SIG-M5 treated with dmso at 0.1 percent for 504 hours (cell line): ENCODE measurements around the gene TRIM74.
A peak's percentile ranks its signal among the peaks of the same experiment; 100 is the strongest.
"Not testable (repeated sequence)": the region's sequence is repeated elsewhere in the genome, so short reads cannot be mapped to it uniquely, and the experiment has no call there.

ENCODE experiments used
- DNase-seq: peaks from one replicate; lab custom pipeline; 2025; ENCODE audit not compliant: unreplicated experiment; lab: John Stamatoyannopoulos, UW

The TRIM74 gene

DNA sequence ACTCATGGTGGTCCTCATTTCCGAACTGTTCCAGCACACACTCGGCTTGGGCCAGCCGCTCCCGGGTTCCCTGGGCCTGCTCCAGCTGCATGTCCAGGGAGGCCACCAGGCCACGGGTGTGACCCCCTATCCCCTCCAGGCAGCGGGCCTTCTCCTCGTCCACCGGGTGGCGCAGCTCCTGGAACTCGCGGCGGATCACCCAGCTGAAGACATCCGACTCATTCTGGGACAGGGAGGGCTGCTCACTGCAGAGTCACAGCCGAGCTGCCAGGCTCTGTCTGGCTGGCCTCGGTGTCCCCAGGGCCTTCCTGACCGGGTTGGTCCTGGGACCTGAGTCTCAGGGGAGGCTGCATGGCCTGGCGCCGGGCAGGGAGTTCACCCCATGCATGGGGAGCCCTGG is 9.2 kb downstream of the TRIM74 start:
- DNase-seq, result not testable (repeated sequence)

GRCh38 chr7:72954563-72955198 is 14.6 kb downstream of the TRIM74 start:
- DNase-seq, result not testable (repeated sequence)

DNA sequence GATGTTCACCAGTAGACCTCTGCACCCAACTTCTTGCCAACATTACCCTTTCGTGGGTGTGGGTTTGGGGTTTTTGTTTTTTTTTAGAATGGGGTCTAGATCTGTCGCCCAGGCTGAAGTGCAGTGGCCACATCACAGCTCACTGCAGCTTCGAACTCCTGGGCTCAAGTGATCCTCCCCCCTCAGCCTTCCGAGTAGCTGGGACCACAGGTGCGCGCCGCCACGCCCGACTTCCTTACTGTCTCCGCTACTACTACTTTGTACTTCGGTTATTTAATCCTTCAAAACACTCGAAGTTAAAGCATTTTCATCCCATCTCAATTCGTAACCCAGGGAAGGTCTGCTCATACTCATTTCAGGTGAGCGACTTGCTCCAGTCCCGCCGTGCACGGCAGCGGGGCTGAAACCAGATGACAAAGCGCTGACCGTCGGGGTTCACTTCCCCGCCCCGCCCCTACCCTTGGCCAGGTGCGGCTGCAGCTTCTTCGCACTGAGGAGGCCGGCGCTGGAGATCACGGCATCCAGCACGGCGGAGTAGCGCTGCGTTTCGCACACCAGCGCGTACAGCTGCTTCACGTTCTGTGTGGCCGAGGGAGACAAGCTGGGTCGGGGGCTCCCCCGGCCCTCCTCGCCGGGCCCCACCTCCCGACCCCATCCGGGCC is 15.2 kb downstream of the TRIM74 start:
- DNase-seq, result not testable (repeated sequence)

GRCh38 chr7:72950432-72950831 is 18.8 kb downstream of the TRIM74 start:
- DNase-seq, result not testable (repeated sequence)

- not testable (repeated sequence) for DNase-seq
Measured at GRCh38 chr7:72949686-72950085, 19.6 kb downstream of the TRIM74 start.

GRCh38 chr7:72949276-72949675 is 20.0 kb downstream of the TRIM74 start:
- not testable (repeated sequence) for DNase-seq

DNA sequence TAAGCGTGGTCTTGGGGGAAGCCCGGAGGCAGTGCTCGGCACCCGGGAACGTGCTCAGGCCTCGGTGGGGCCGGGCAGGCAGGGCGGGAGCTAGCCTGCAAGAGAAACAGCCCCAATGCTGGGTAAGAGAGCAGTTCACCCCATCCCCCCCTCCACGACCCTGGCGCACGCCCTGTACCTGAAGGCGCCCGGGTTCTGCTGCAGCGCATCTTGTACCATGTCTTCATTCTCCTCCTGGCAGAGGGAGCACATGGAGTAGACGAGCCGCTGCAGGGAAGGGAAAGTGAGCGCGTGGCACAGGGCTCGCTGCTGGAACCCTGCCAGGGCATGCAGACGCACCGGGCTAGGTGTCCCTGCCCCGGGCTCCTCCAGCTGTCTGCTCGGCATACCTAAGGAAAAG is 20.6 kb downstream of the TRIM74 start:
- DNase-seq, result not testable (repeated sequence)

DNA sequence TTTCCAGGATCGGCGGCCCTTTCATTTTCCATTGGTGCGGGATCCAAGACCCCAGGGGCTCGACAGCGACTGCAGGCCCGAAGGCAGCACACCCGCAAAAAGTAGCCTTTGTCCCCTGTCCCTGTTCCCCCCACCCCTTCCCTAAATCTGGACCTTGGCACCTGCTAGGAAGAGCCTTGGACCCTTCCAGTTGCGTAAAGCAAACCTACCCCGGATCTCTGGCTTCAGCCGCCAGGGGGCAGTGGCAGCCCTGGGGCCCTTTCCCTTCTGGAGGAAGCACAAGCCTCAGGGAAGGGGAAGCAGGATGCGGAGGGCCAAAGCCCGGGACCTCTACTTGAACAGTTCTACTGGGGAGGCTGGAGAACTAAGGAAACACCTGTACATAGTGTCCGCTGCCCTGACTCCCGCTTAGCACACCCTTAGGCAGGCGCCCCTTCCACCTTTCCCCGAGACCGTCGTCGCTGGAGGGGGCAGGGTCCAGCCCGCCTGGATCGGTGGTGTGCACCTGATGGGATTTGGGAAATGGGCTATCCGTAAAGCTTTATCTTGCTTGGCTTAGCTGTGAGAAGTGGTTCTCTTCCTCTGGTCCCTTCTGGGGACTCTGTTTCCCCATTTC is 23.0 kb downstream of the TRIM74 start:
- not testable (repeated sequence) for DNase-seq

- not testable (repeated sequence) for DNase-seq
Measured at GRCh38 chr7:72945597-72945996, 23.7 kb downstream of the TRIM74 start.

DNA sequence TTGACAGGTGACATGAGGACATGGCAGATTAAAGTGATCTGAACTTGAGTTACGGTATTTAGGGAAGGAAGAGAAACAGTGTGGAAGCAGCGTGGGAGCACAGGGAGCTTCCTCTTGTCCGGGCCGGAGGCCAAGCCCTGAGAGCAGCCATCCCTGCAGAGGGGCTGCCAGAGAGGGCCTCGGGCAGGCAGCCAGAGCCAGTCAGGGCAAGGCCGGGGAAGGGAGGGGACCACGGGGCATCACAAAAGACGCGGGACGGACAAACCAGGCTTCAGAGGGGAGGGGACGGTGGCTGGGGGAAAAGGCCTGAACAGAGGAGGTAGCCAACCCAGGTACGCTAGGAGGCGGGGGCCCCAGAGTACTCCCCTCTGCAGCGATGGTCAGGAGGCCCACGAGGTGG is 24.3 kb downstream of the TRIM74 start:
- DNase-seq, result not testable (repeated sequence)

GRCh38 chr7:72942956-72943355 is 26.3 kb downstream of the TRIM74 start:
- not testable (repeated sequence) for DNase-seq

- not testable (repeated sequence) for DNase-seq
Measured at GRCh38 chr7:72942022-72942705, 27.1 kb downstream of the TRIM74 start.

DNA sequence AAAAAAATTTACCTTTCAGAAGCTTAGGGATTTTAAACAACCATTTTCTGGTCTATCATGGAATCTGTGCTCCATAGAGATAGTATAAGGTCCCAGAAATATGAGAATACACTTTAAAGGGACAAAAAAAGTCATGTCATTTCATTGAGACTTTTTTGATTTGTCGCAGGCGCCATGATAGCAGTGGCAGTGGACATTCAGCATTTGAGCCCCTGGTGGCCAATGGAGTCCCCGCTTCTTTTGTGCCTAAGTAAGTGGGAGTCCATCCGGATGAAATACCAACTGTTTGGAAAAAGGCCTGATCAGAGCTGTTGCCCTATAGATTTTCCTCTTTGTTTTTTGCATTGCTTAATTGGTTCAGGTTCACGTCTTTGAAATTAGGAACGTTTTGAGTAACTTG is 41.0 kb downstream of the TRIM74 start:
- DNase-seq, result not testable (repeated sequence)

GRCh38 chr7:72927791-72928190 is 41.5 kb downstream of the TRIM74 start:
- not testable (repeated sequence) for DNase-seq

DNA sequence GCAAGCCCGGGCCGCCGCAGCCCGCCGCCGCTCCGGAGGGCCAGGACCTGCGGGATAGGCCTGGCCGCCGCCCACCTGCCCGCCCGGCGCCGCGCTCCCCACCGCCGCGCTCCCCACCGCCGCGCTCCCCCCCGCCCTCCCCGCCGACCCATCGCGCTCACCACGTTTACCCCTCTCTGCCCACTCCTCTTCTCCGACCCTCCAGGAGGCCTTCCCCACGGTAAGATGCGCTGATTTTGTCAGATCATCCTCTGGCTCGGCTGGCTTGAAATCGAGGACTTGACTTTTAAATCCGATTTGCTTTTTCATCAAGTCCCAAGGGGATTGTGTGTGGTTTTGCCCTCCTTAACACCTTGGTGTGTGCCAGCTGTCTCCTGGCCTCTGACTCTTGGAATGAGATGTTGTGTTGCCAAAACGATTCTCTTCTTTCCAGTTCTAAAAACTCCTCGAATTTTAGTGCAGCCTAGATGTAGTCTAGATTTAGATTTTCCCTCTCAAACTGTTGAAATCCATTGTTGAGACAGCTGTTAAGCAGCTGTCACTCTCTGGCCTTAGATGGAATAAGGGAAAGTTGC is 43.6 kb downstream of the TRIM74 start:
- DNase-seq, result no peak

GRCh38 chr7:72924733-72925545 is 44.3 kb downstream of the TRIM74 start, which contains the start of gene POM121:
Gene POM121, plus strand, starts transcription at chr7:72925095. Its CDS starts 27 bp downstream, at chr7:72925122.
- DNase-seq, result peak; percentile 72

GRCh38 chr7:72924386-72924732 is 44.9 kb downstream of the TRIM74 start:
- DNase-seq, result peak; percentile 60

GRCh38 chr7:72919256-72919775 is 50.0 kb downstream of the TRIM74 start:
- DNase-seq, result no peak

DNA sequence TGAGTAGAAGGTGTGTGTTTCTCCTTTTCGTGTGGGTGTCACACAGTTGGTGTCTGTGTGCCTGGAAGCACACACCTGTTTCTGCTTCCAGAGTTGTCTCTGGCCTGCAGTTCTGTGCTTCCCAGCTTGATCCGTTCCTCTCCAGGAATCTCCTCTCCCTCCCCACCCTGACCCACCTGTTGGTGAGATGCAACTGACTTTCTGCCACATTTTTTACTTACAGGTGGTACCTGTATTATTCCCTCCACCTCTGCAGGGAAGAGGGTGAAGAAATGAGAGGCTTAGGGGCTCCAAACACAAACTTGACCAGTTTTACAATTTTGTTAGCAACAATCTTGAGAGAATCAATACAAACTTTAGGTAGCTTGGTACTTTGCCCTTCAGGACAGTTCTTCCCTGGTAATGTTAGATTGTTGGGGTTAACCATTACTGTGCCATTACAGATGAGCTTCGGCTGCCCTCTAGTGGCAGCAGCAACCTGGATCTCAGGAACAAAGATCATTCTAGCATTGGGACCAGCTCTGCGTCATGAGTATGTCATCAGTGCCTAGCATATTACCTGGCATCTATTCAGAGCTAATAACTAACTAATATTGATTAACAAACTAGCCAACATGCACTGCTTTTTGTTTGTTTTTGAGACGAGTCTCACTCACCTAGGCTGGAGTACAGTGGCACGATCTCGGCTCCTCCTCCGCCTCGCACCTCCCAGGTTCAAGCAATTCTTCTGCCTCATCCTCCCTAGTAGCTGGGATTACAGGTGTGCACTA is 54.3 kb downstream of the TRIM74 start:
- DNase-seq, result peak; percentile 35
